ENCODE data around the gene BPIFB2.

GRCh38 chr20:32976746-32977145 lies 30.8 kb upstream of the BPIFB2 start:
- no peak for TF ChIP-seq POLR2AphosphoS5 (IDR thresholded peaks at IDR 0.05)
- TF ChIP-seq CTCF (IDR thresholded peaks at IDR 0.05): no peak
- TF ChIP-seq POLR2A (IDR thresholded peaks at IDR 0.05): no peak
